Stimulated activated CD8-positive, alpha-beta memory T cell treated with anti-CD3 and anti-CD28 coated beads, Interleukin-2, amount 100 ng/mL, for 1 hour (primary cell): ENCODE data around the gene ZFX.
"Not testable (repeated sequence)": the region's sequence is repeated elsewhere in the genome, so short reads cannot be mapped to it uniquely, and the experiment has no call there.

Experiments
- DNase-seq, 2 donors: peaks; one replicate each; pipeline ENCODE4 v3.0.0-alpha.2; 2020; ENCODE audit warnings: low read depth in 2 of 2

ZFX gene

DNA sequence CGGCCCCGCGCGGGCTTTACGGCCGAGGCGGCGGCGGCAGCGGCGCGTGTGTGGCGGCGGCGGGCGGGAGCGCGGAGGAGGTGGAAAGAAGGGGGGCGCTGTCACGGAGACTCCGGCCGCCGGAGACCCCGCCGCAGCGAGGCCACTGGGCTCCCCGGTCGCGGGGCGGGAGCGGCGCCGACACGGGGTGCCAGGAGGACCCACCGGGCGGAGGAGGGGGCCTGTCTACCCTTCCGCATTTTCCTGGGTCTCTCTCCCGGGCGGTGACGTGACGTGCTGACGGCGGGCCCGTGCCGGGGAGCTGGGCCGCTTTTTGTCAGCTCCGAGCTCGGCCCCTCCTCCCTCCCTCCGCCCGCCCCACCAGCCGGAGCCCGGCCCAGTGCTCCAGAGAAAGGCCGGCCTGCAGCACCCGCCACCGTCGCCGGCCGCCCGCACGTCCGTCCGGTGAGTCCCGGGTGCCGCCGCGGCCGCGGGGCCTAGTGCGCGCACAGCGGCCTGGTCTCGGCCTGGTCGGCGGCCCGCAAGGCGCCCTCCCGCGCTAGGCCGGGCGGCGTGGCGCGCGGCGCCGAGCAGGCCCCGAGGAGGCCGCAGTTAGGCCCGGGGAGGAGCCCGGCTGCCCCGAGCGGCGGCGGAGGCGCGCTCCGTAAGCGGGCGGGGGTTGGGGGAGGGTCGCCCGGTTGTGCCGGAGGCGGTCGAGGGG lies at the start of gene ZFX:
TSS of gene ZFX (plus strand) at position 379 of the 700 bp plus-strand sequence. CDS start 23,014 bp downstream, outside the sequence.
- peak; percentile 41 to 43 for DNase-seq

DNA sequence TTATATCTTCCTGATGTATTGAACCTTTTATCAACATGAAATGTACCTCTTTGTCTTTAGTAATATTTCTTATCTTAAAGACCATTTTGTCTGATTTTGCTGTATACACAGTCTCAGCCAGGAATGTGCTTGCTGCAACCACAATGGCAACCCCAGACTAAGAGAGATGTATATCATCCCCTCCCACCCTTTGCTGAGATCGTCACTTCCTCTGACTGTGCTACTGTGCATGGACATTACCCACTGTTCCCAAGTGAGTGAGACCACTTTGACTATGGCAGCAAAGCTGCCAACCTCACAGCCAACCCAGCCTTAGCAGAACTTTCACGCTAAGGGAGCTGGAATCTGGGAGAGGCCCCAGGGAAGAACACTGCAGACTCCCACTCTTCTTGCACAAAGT lies 48.8 kb upstream of the ZFX start:
- no peak for DNase-seq

DNA sequence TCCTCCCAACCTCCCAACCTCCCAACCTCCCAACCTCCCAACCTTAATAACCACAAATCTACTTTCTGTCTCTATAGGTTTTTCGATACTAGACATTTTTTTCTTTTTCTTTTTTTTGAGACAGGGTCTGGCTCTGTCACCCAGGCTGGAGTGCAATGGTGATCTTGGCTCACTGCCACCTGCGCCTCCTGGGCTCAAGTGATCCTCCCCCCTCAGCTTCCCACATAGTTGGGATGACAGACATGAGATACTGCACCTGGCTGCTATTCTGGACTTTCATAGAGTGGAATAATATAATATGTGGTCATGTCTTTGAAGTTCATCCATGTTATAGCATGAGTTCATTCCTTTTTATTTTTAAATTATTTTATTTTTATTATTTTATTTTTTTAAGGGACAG lies 39.5 kb upstream of the ZFX start:
- no peak for DNase-seq

DNA sequence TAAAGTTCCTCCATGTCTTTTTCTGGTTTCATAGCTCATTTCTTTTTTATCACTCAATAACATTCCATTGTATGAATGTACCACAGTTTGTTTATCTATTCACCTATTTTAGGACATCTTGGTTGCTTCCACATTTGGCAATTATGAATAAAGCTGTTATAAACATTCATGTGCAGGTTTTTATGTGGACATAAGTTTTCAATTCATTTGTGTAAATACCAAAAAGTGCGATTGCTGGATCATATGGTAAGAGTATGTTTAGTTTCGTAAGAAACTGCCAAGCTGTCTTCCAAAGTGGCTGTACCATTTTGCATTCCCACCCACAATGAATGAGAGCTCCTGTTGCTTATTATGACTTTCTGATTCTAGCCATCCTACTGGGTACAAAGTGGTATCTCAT lies 36.3 kb upstream of the ZFX start:
- DNase-seq = no peak

DNA sequence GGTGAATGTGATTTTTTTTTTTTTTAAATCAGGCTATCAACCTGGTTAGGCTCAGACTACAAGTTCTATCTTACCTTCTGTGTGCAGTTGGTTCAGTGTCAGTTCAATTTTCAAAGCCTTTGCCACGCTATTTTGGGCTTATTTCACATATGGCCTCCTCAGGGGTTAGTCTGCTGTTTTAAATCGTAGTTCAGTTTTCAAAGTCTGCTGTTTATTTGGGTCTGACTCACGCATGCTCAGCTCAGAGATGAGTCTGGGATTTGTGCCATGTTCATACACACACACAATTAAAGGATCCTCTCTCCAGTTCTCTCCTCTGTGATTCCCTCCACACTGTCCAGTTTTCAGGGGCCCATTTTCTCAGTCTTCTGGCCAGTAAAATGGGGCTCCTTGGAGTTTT lies 32.3 kb upstream of the ZFX start:
- DNase-seq = no peak

DNA sequence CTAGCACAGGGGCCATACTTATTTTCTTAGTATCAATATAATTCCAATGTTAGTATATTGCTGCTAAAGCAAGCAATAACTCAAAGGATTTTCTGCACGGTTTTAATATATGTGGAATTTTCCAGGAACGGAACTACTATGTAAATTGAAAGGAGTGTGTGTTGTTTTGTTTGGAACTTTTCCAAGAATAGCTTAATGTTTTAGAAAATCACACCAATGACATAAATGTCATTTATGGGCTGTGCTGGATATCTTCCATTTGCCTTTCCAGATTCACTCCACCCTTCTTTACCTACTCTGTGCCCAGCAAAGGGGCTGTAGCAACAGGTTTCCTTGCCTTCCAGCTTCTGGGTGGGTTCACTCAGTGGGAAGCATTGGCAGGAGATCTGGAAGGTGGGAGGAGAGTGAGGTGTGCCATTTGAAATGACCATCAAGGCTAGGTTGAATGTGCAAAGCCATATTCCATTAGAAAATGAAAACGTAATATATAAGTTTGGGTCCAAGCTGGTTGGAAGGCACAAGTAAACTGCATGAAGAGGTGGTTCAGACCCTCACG lies 25.2 kb upstream of the ZFX start:
- no peak for DNase-seq

DNA sequence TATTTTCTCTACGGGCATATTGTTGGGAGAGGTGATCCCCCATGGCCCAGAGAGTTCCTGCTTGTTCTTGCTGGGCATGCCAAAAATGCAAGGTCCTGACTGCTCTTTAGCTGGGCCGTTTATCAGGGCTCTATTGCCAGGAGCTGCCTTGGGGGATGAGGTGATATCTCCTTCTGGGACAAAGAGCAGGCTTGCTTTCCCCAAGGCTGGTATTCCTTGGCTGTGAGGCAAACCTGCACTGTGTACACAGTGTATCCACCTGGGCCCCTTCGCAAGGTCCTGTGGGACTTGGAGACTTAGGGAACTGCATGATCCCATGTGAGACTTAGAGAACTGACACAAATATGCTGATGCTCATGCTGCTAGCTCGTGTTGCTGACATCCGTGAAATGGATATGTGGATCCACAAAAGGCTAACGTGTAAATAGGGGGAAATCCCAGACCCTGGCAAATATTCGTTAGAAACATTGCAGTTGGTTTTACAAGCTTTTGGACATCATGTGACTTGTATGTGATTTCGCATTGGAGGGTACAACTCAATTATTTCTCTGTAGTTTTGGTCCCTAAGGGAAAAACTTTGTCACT lies 24.4 kb upstream of the ZFX start:
- no peak for DNase-seq

DNA sequence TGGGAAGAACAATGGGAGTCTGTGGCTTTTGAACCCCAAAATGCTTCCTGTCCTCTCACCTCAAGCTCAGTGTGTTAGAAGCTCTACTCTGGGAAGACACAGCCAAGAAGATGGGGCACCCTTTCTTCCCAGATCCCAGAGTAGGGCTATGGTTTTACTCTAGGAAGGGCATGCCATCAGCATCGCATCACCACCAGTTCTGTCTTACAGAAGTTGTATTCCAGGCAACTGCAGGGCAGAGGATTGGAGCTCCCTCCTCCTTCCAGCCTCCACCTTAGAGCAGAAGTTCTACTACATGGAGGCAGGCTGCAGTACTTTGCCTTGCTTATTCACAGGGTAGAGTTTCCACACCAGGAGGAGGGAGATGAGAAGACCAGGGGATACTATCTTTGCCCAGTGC lies 18.1 kb upstream of the ZFX start:
- DNase-seq = no peak

DNA sequence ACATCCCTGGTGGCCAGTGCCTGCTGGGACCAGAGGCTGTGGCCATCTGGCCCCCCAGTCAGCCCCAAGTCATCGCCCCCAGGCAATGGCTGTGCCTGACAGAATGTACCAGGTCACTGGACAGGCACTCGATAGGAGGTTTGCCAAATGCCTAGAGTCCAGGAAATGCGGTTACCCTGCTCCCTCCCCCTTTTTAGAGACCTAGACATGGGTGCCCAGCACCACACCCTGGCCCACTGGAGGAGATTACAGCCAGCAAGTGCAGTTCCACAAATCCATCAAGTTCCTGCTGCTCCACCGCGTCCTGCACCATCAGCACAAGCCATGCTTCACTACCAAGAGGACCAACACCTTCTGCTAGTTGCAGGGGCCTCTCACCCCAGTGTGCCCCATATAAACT lies 16.2 kb upstream of the ZFX start:
- no peak for DNase-seq

DNA sequence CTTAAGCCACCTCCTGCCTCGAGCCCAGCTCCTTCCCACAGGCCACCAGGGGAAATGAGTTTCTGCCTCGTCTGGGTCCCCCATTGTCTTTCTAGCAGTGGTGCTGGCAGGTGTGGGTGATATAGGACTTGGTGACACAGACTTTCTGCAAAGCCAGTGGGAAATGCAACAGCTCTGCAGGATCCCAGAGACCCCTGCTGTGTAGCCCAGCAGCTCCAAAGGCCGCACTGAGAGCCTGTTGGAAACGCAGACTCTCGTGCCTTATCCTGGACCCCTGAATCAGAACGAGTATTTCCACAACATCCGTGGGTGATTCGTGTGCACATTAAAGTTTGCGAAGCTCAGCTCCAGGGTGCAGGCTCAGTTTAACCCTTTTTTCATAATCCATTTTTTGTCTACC lies 13.8 kb upstream of the ZFX start:
- not testable (repeated sequence) for DNase-seq

DNA sequence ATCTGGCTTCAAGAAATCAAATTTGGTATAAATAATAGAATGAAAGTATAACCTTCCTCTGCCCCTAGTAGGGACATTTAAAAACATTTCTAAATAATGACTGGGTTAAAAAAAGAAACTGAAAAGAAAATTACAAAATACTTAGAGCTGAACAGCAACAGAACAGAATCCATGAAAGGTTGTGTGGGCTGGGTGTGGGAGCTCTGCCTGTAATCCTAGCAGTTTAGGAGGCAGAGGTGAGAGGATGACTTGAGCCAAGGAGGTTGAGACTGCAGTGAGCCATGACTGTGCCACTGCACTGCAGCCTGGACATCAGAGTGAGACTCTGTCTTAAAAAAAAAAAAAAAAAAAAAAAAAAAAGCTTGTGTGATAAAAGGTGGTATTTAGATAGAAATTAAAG lies 12.3 kb upstream of the ZFX start:
- no peak for DNase-seq

DNA sequence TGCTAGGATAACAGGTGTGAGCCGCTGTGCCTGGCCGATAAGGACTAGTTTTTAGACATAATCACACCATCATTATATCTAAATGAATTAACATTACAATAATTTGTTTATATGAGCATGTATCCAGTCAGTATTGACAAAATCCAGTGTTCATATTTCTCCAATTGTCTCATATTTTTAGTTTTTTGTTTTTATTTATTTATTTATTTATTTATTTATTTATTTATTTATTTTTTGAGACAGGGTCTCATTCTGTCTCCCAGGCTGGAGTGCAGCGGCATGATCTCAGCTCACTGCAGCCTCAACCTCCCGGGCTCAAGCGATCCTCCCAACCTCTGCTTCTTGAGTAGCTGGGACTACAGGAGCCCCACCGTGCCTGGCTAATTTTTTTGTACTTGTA lies 5.5 kb upstream of the ZFX start:
- not testable (repeated sequence) for DNase-seq

DNA sequence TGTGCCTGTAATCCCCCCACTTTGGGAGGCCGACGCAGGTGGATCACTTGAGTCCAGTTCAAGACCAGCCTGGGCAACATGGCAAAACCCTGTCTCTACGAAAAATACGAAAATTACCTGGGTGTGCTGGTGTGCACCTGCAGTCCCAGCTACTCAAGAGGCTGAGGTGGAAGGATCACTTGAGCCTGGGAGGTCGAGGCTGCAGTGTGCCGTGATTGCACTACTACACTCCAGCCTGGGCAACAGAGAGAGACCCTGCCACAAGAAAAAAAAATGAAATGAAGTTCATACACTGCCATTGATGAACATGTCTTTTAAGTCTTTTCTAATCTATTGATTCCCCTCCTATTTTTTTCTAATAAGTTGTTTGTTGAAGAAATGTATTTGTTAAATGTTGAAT lies 5.0 kb upstream of the ZFX start:
- DNase-seq = no peak

DNA sequence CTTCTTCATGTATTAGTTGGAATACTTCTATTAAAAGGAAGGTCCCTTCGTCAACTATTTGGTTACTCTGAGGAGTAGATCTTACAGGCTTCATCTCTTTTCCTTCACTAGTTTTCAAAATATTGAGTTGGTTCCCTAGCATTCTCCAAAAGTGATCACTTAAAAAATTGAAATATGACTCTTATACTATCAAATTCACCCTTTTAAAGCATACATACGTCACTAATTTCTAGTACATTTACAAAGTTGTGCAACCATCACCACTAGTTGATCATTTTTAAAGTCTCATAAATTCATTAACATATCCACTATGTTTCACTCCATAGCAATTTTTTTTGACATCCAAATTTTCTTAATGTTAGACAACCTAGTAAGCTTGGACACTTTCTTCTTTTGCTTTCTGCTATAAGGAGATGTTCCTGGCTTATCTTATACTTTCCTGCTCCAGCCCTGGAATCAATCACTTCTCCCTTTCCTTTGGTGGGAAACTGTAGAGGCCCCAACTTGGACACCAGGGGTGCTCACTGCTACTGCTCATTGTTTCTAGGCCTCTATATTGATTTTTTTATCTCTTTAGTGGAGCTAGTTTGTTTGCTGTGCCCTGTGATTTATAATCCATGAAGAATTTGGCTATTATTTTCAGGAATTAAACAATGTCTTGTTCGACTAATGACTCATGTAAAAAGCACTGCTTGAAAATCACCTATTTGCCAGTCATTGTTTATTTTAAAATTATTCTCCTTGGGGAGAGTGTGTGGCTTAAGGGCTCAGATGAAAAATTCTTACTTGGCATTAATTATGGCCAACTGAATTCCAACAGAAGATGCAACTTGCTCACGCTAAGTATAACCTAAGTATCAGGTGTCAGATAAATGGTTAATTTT lies 4.0 kb upstream of the ZFX start:
- DNase-seq = no peak

DNA sequence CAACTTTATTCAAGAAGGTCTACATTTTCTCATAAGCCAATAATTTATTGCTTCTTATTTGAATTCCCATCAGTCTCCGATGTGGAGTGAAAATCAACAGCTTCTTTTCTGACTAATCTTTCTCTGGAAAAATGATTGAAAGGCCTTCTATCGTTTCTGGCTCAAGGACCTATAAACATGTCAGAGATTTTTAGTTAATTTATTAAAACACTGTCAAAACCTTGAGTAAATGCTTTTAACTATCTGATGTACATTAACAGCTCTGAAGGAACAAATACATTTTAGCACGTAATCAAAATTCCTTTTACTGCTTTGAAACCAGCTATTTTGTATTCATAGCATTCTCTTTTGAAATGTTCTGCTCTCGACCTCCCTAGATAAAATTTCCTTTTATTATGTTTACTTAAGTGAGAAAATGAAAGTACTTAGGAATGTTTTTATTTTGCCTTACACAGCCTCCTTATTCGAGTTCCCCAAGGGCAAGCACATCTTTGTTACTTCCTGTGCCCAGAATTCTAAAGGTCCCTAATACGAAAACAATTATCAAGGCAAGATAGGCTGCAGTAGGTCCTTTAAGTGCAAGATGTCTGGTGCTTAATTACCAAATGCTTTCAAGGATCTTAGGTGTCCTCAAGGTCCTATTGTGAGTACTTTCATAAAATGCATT lies 3.1 kb upstream of the ZFX start:
- DNase-seq = no peak

DNA sequence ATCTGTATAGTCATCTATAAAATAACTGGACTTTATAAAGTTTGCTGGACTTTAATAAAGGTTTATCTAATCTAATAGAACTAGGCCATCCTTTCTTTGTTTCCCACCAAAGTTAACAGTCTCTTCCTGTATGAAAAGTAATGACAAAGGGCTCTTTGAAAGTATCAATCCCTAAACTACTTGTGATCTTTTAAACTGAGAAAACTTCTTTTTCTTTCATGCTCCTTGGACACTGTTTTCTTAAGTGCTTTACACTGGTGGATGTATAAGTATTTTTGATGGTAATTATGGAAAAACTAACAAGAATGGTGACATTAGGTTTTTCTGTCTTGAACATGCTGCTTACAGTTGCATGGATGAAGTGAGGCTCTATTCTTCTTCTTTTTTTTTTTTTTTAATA lies 2.4 kb upstream of the ZFX start:
- DNase-seq = no peak

DNA sequence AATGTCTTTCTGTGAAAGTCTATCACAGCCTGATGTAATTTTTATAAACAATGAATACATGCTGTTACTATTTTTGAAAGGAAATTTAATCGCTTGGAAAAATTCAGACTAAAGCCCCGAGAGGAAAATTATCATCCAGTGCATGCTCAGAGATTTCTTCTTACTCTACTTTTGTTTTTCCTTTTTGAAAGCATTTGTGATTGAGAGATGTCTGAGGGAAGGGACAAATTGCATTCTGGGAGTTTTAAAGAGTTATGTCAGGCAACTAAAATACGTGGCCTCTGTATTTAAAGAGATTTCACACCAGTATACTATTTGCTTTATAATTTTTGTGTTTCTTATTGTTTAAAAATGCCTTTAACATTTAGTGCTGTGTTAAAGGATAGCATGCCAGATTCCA lies 1.4 kb upstream of the ZFX start:
- no peak for DNase-seq

DNA sequence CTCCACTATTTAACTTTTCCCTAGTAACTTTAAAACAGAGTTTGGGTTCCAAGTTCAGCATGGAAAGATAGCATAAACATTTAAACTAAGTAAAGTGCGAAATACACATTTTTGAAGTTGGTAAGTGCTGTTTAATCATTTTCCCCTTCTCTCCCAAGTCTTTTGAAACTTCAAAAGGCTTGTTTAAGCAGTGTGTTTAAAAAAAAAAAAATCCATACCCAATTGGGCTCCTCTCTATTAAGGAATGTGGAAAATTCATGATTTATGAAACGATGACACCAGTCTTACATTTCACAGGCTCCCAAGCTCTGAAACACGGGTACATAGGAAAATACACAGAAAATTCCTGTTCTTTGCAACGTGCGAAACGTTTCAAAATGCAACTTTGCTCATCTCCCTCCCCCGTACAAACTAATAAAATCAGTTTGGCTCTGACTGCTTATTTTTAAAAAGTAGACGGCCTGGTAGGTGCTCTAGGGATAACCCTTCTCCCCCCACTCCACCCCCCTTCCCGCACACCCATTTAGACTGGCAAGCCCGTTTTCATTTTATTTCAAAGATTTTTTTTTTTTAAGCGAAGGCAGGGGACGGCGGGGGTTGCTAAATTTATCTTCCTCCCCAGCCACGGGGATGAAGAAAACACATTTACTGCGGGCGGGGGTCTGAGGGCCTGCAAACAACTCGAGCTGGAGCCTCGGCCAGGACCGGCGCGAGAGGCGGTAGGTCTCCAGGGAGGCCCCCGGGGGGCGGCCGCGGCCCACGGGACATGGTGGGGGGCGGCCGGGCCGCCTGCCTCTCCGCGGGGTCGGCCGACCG lies 786 bp upstream of the ZFX start:
- DNase-seq = no peak

DNA sequence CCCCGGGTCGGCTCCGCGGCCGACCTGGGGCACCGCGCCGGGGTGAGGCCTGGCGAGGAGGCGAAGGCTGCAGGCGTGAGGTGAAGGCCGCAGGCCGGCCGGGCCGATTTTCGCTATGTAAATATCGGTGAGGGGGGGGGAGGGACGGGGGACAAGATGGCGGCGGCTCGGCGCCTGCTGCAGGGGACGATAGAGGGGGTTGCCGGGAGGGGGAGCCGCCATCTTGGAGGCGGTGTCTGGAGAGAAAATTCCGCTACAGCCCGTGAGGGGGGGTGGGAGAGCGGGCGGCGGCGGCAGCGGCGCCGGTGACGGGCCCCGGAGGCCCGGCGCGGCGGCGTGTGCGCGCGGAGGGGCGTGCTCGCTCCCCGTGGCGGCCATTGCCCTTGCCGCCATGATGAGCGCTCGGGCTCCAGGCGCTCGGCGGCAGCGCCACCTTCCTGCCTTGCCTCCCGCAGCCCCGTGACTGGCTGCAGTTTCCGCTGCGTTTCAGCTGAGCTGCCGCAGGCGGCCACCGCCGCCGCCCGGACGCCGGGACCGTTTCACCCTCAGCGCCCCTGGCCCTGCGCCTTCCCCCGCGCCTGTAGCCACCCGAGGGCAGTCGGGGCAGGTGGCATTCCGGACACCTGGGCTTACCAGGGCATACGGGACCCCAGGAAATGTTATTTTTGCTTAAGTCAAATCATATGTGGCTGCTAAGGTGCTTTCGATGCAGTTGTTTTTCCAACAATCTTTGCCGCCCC lies 692 bp downstream of the ZFX start:
- peak; percentile 70 to 74 for DNase-seq

DNA sequence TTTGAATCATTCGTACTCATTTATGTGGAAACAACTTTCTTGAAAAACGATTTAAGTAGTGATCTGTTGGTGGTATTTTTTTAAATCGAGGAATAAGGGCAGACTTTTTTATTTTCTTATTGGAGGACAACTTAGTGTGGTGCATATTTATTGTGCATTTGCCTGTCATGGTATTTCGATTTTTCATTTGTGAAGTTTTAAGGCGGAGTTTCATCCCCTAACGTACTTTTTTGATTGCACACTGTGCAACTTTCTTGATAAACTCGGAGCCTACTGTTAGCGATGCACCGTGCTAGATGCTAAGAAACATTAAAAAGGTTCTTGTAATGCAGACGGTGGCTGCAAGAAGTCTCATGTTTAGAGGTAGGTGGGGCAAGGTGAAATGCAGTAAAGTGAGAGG lies 1.4 kb downstream of the ZFX start:
- DNase-seq = no peak
